Activated T-cell treated with anti-CD3 and anti-CD28 coated beads, Interleukin-2, amount 50 U/mL, for 24 hours (primary cell): ENCODE data around the gene ODF2L.

ENCODE experiments used
- DNase-seq: peaks from one replicate; pipeline ENCODE4 v3.0.0-alpha.2; 2020
- H3K27ac Mint-ChIP-seq: 2 replicates; pipeline ENCODE4 v1.8.0; 2020; ENCODE audit warnings: mild to moderate bottlenecking, mixed read lengths
- H3K27me3 Mint-ChIP-seq: 2 replicates; pipeline ENCODE4 v1.8.0; 2020; ENCODE audit warnings: mixed read lengths
- H3K36me3 Mint-ChIP-seq: 2 replicates; pipeline ENCODE4 v1.8.0; 2020; ENCODE audit warnings: low read depth, mixed read lengths
- H3K4me1 Mint-ChIP-seq: 2 replicates; pipeline ENCODE4 v1.8.0; 2020; ENCODE audit warnings: low read depth, mixed read lengths
- H3K4me3 Mint-ChIP-seq: 2 replicates; pipeline ENCODE4 v1.8.0; 2020; ENCODE audit warnings: mild to moderate bottlenecking, moderate library complexity, mixed read lengths
- H3K9me3 Mint-ChIP-seq: 2 replicates; pipeline ENCODE4 v1.8.0; 2020; ENCODE audit warnings: mixed read lengths

The ODF2L gene

GRCh38 chr1:86416343-86416742 lies 20.2 kb upstream of the ODF2L start:
- no peak for DNase-seq
- H3K36me3 Mint-ChIP-seq, result no peaks in the 10 kb centered on the region
- no peaks in the 10 kb centered on the region for H3K27me3 Mint-ChIP-seq
- H3K27ac Mint-ChIP-seq, result no peak overlapping the region
- H3K4me1 Mint-ChIP-seq, result peaks cover 4% of the 10 kb centered on the region
- no peaks in the 10 kb centered on the region for H3K9me3 Mint-ChIP-seq
- no peak overlapping the region for H3K4me3 Mint-ChIP-seq

GRCh38 chr1:86410879-86411278 lies 14.8 kb upstream of the ODF2L start:
- H3K4me1 Mint-ChIP-seq, result no peaks in the 10 kb centered on the region
- H3K9me3 Mint-ChIP-seq, result no peaks in the 10 kb centered on the region
- no peak overlapping the region for H3K27ac Mint-ChIP-seq
- H3K4me3 Mint-ChIP-seq, result no peak overlapping the region
- DNase-seq, result no peak
- H3K36me3 Mint-ChIP-seq, result no peaks in the 10 kb centered on the region
- no peaks in the 10 kb centered on the region for H3K27me3 Mint-ChIP-seq

DNA sequence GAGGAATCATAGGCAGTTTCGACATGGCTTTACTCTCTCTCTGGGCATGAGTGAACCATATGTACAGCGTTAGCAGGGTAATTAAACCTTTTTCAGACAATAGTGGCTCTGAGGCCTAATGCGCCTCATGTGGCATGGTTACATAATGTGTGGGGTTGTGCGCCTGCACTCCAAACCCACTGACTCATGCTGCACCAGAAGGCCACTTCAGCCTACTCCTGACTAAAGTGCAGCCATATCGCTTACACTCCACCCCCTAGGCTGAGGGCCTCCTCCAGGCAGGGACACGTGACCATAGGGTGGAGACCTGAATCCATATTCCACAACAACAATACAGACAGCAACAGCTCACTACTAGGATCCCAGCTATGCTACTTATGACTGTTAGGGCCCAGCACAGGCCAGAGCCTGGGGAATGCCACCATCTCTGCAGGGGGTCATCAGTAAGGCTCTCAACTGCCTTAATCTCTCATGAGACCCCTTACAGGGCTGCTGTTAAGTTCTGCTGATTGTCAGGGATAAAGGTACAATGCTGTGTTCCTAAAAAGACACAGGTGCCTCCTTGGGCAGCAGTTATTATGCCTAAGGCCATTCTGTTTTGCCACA lies 13.4 kb upstream of the ODF2L start:
- DNase-seq, result no peak
- H3K9me3 Mint-ChIP-seq, result no peaks in the 10 kb centered on the region
- no peaks in the 10 kb centered on the region for H3K4me1 Mint-ChIP-seq
- no peaks in the 10 kb centered on the region for H3K36me3 Mint-ChIP-seq
- H3K4me3 Mint-ChIP-seq, result no peak overlapping the region
- H3K27me3 Mint-ChIP-seq, result no peaks in the 10 kb centered on the region
- no peak overlapping the region for H3K27ac Mint-ChIP-seq

- Mint-ChIP-seq H3K27me3 (no peaks in the 10 kb centered on the region), H3K4me1 (peaks cover 49% of the 10 kb centered on the region), H3K4me3 (peak overlapping the region; percentile 95), H3K36me3 (peaks cover 13% of the 10 kb centered on the region), H3K9me3 (peaks cover under 1% of the 10 kb centered on the region), H3K27ac (peak overlapping the region; percentile 98)
- DNase-seq, result no peak
Observed at GRCh38 chr1:86396498-86396890, 371 bp upstream of the ODF2L start.

- no peak for DNase-seq
- H3K36me3 Mint-ChIP-seq, result peaks cover 21% of the 10 kb centered on the region
- H3K4me3 Mint-ChIP-seq, result peak overlapping the region; percentile 95
- peaks cover 68% of the 10 kb centered on the region for H3K4me1 Mint-ChIP-seq
- H3K9me3 Mint-ChIP-seq, result peaks cover 4% of the 10 kb centered on the region
- peak overlapping the region; percentile 58 for H3K27ac Mint-ChIP-seq
- no peaks in the 10 kb centered on the region for H3K27me3 Mint-ChIP-seq
Observed at GRCh38 chr1:86394416-86394815, 1.7 kb downstream of the ODF2L start.

DNA sequence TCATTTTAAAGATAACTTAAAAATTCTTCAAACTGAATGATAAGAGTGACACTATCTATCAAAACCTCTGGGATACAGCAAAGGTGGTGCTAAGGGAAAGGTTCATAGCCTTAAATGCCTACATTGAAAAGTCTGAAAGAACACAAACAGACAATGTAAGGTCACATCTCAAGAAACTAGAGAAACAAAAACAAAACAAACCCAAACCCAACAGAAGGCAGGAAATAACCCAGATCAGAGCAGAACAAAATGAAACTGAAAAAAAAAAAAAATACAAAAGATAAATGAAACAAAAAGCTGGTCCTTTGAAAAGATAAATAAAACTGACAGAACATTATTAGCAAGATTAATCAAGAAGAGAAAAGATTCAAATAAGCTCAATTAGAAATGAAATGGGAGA lies 6.8 kb downstream of the ODF2L start:
- peaks cover 16% of the 10 kb centered on the region for H3K36me3 Mint-ChIP-seq
- H3K27ac Mint-ChIP-seq, result peak overlapping the region; percentile 80
- H3K4me3 Mint-ChIP-seq, result peak overlapping the region; percentile 66
- H3K4me1 Mint-ChIP-seq, result peaks cover 54% of the 10 kb centered on the region
- H3K9me3 Mint-ChIP-seq, result peaks cover 4% of the 10 kb centered on the region
- H3K27me3 Mint-ChIP-seq, result no peaks in the 10 kb centered on the region
- no peak for DNase-seq

GRCh38 chr1:86388777-86389176 lies 7.3 kb downstream of the ODF2L start:
- DNase-seq, result no peak
- Mint-ChIP-seq H3K27ac (peak overlapping the region; percentile 80), H3K36me3 (peaks cover 15% of the 10 kb centered on the region), H3K9me3 (peaks cover 4% of the 10 kb centered on the region), H3K27me3 (no peaks in the 10 kb centered on the region), H3K4me3 (no peak overlapping the region), H3K4me1 (peaks cover 50% of the 10 kb centered on the region)

DNA sequence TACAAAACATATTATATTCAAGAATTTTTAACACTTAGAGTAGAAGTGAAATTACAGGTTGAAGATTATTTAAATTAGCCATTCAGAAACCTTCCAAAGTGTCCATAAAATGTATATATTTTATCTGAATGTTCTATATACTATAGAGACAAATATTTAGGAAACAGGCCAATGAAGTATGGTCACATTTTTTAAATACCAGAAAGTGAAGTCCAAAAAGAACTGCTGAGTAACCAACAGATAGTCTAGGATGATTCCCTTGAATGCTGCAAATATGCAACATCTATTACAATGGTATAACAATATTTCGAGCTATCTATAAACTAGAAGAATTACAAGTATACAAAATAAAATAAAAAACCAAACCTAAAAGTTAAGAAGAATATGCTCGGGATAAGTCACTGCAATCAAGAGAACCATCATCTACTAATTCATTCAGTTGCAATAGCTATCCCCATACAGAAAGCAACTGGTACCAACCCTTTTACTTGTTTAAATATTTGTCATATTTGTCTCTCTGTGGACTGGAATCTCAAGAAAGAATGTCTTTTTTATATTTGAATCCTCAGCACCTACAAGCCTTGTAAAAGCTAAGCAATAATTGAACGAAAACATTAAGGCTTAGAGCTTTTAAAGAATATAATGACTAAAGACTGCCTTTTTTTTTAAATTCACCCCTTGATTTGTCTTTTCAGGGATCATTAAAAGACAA lies 8.1 kb downstream of the ODF2L start:
- Mint-ChIP-seq H3K36me3 (peaks cover 11% of the 10 kb centered on the region), H3K27me3 (no peaks in the 10 kb centered on the region), H3K27ac (no peak overlapping the region), H3K4me3 (no peak overlapping the region), H3K9me3 (peaks cover 4% of the 10 kb centered on the region), H3K4me1 (peaks cover 46% of the 10 kb centered on the region)
- DNase-seq, result no peak

- peak overlapping the region; percentile 57 for H3K4me3 Mint-ChIP-seq
- peaks cover 10% of the 10 kb centered on the region for H3K36me3 Mint-ChIP-seq
- no peak for DNase-seq
Observed at GRCh38 chr1:86382878-86383277, 13.2 kb downstream of the ODF2L start.

GRCh38 chr1:86381223-86381622 lies 14.9 kb downstream of the ODF2L start:
- no peak overlapping the region for H3K27ac Mint-ChIP-seq
- DNase-seq, result no peak
- no peak overlapping the region for H3K4me3 Mint-ChIP-seq
- H3K9me3 Mint-ChIP-seq, result no peaks in the 10 kb centered on the region
- peaks cover 14% of the 10 kb centered on the region for H3K4me1 Mint-ChIP-seq
- H3K27me3 Mint-ChIP-seq, result no peaks in the 10 kb centered on the region
- peaks cover 27% of the 10 kb centered on the region for H3K36me3 Mint-ChIP-seq

More at GRCh38 chr1:86382878-86383277, 13.2 kb downstream of the ODF2L start:
- H3K27ac Mint-ChIP-seq, result peak overlapping the region; percentile 52
- H3K9me3 Mint-ChIP-seq, result no peaks in the 10 kb centered on the region
- peaks cover 16% of the 10 kb centered on the region for H3K4me1 Mint-ChIP-seq
- no peaks in the 10 kb centered on the region for H3K27me3 Mint-ChIP-seq

DNA sequence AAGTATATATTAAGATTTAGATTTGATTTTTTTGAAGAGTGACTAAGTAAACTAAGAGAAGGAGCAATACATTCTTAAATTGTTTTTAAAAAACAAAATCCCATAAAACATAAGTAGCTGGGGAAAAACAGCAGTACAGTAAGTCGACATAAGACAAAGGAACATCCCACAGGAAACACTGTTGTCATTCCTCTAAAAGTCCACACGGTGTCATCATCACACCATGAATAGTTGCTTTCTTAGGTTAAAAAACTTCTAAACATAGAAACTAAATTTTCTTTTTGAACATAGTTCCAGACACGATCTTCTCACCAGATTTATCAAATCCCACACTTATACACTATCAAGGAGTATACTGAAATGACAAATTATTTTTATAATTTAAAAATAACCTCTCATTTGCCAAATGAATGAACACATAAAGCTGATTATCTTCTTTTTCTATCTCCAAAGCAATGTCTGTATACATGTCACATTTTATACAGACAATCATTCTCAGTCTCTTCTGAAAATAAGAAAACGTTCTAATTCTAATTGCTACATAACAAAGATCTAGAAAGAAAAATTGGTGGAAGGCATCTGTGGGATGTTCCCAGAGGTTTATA lies 15.8 kb downstream of the ODF2L start:
- H3K27me3 Mint-ChIP-seq, result no peaks in the 10 kb centered on the region
- DNase-seq, result no peak
- no peak overlapping the region for H3K27ac Mint-ChIP-seq
- H3K4me3 Mint-ChIP-seq, result no peak overlapping the region
- H3K36me3 Mint-ChIP-seq, result peaks cover 30% of the 10 kb centered on the region
- no peaks in the 10 kb centered on the region for H3K9me3 Mint-ChIP-seq
- H3K4me1 Mint-ChIP-seq, result peaks cover 14% of the 10 kb centered on the region

- Mint-ChIP-seq H3K27me3 (no peaks in the 10 kb centered on the region), H3K4me3 (no peak overlapping the region), H3K4me1 (peaks cover 14% of the 10 kb centered on the region), H3K27ac (no peak overlapping the region), H3K9me3 (no peaks in the 10 kb centered on the region), H3K36me3 (peaks cover 41% of the 10 kb centered on the region)
- DNase-seq, result no peak
Observed at GRCh38 chr1:86378813-86379212, 17.3 kb downstream of the ODF2L start.

GRCh38 chr1:86377341-86377740 lies 18.8 kb downstream of the ODF2L start:
- Mint-ChIP-seq H3K27me3 (no peaks in the 10 kb centered on the region), H3K9me3 (no peaks in the 10 kb centered on the region), H3K4me1 (peaks cover 7% of the 10 kb centered on the region), H3K4me3 (no peak overlapping the region), H3K36me3 (peaks cover 46% of the 10 kb centered on the region), H3K27ac (no peak overlapping the region)
- DNase-seq, result no peak

GRCh38 chr1:86375688-86376087 lies 20.4 kb downstream of the ODF2L start:
- DNase-seq, result no peak
- peaks cover 49% of the 10 kb centered on the region for H3K36me3 Mint-ChIP-seq
- H3K27me3 Mint-ChIP-seq, result no peaks in the 10 kb centered on the region
- H3K27ac Mint-ChIP-seq, result no peak overlapping the region
- no peaks in the 10 kb centered on the region for H3K9me3 Mint-ChIP-seq
- no peak overlapping the region for H3K4me3 Mint-ChIP-seq
- H3K4me1 Mint-ChIP-seq, result peaks cover 8% of the 10 kb centered on the region

GRCh38 chr1:86370601-86371022 lies 25.5 kb downstream of the ODF2L start:
- Mint-ChIP-seq H3K36me3 (peaks cover 33% of the 10 kb centered on the region), H3K9me3 (no peaks in the 10 kb centered on the region), H3K4me3 (no peak overlapping the region), H3K27ac (no peak overlapping the region), H3K4me1 (peaks cover 9% of the 10 kb centered on the region), H3K27me3 (no peaks in the 10 kb centered on the region)
- no peak for DNase-seq
